Transverse colon (tissue), 4 donors: ENCODE measurements around the gene SGMS2.

ENCODE experiments used
- EP300 ChIP-seq: sonication (generic); formaldehyde crosslinking; IDR thresholded peaks from one replicate; pipeline ENCODE4 v1.6.1; 2017; ENCODE audit warnings: antibody characterized with exemption, low read depth
- POLR2A ChIP-seq: fragments of 450-650 bp; IDR thresholded peaks from one replicate; pipeline ENCODE4 v1.6.1; 2016; ENCODE audit warnings: antibody characterized with exemption, mild to moderate bottlenecking, moderate library complexity
- POLR2AphosphoS5 ChIP-seq, 3 donors: sonication (generic); formaldehyde crosslinking; IDR thresholded peaks; one replicate each; pipeline ENCODE4 v1.6.1; 2016; ENCODE audit warnings: antibody characterized with exemption in 3 of 3
- TF ChIP-seq, protein P1 (sequence below), 5 experiments: fragments of 200-600 bp in 3 of 5; fragments of 450-650 bp in 2 of 5; sonication (generic) in 3 of 5; IDR thresholded peaks; 1 replicate in 2 of 5; 2 replicates in 3 of 5; pipeline ENCODE4 v1.5.1; 2016 to 2017; ENCODE audit warnings: antibody characterized with exemption in 5 of 5, inconsistent platforms in 3 of 5, mild to moderate bottlenecking in 2 of 5, moderate library complexity in 1 of 5

- TF ChIP-seq, protein P1, sequence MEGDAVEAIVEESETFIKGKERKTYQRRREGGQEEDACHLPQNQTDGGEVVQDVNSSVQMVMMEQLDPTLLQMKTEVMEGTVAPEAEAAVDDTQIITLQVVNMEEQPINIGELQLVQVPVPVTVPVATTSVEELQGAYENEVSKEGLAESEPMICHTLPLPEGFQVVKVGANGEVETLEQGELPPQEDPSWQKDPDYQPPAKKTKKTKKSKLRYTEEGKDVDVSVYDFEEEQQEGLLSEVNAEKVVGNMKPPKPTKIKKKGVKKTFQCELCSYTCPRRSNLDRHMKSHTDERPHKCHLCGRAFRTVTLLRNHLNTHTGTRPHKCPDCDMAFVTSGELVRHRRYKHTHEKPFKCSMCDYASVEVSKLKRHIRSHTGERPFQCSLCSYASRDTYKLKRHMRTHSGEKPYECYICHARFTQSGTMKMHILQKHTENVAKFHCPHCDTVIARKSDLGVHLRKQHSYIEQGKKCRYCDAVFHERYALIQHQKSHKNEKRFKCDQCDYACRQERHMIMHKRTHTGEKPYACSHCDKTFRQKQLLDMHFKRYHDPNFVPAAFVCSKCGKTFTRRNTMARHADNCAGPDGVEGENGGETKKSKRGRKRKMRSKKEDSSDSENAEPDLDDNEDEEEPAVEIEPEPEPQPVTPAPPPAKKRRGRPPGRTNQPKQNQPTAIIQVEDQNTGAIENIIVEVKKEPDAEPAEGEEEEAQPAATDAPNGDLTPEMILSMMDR (IDR thresholded peaks at IDR 0.05): no peak
- TF ChIP-seq POLR2AphosphoS5 (IDR thresholded peaks at IDR 0.05) (no peak), POLR2A (no peak), EP300 (no peak)
Measured at GRCh38 chr4:107893171-107894137, 68.7 kb downstream of the SGMS2 start.
